Type B pancreatic cell (in vitro differentiated cells): Measurements from ENCODE around the gene PAXIP1. TPM values are rescaled to one million over a fixed set of nuclear protein-coding genes. Genes with fewer than 3 reads are reported as not detected.

Source experiments
- DNase-seq: peaks from one replicate; pipeline ENCODE4 v3.0.0; 2021; ENCODE audit warnings: mixed read lengths; ENCODE audit not compliant: unreplicated experiment; ENCODE audit errors: extremely low spot score
- H3K27ac Mint-ChIP-seq: 2 replicates; pipeline ENCODE4 v1.8.0; 2021; ENCODE audit warnings: mild to moderate bottlenecking, mixed read lengths
- H3K27me3 Mint-ChIP-seq: 2 replicates; pipeline ENCODE4 v1.8.0; 2021; ENCODE audit warnings: mixed read lengths
- H3K36me3 Mint-ChIP-seq: 2 replicates; pipeline ENCODE4 v1.8.0; 2021; ENCODE audit warnings: mixed read lengths
- H3K4me1 Mint-ChIP-seq: one replicate; pipeline ENCODE4 v1.8.0; 2021; ENCODE audit warnings: mixed read lengths; ENCODE audit not compliant: unreplicated experiment
- H3K4me3 Mint-ChIP-seq: 2 replicates; pipeline ENCODE4 v1.8.0; 2021; ENCODE audit warnings: mild to moderate bottlenecking, mixed read lengths
- H3K9me3 Mint-ChIP-seq: 2 replicates; pipeline ENCODE4 v1.8.0; 2021; ENCODE audit warnings: mixed read lengths
- total RNA-seq: library from RNA; stranded (reverse); gene quantifications from 2 replicates; pipeline ENCODE4 v1.2.1, GENCODE V29; 2021; ENCODE audit warnings: low replicate concordance
- TF ChIP-seq, protein P1 (sequence below): fragments of 200-600 bp; sonication (generic); conservative IDR thresholded peaks from 2 replicates; pipeline ENCODE4 v1.5.0; 2021; ENCODE audit warnings: antibody characterized with exemption, mild to moderate bottlenecking

PAXIP1 gene
- total RNA-seq, 1 donor from 2014 or later: 21.1 TPM

GRCh38 chr7:155032978-155033377 is 30.1 kb upstream of the PAXIP1 start:
- TF ChIP-seq, protein P1, sequence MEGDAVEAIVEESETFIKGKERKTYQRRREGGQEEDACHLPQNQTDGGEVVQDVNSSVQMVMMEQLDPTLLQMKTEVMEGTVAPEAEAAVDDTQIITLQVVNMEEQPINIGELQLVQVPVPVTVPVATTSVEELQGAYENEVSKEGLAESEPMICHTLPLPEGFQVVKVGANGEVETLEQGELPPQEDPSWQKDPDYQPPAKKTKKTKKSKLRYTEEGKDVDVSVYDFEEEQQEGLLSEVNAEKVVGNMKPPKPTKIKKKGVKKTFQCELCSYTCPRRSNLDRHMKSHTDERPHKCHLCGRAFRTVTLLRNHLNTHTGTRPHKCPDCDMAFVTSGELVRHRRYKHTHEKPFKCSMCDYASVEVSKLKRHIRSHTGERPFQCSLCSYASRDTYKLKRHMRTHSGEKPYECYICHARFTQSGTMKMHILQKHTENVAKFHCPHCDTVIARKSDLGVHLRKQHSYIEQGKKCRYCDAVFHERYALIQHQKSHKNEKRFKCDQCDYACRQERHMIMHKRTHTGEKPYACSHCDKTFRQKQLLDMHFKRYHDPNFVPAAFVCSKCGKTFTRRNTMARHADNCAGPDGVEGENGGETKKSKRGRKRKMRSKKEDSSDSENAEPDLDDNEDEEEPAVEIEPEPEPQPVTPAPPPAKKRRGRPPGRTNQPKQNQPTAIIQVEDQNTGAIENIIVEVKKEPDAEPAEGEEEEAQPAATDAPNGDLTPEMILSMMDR: no peak
- H3K36me3 Mint-ChIP-seq: no peaks in the 10 kb centered on the region
- peaks cover 6% of the 10 kb centered on the region for H3K27me3 Mint-ChIP-seq
- no peak for DNase-seq
- H3K27ac Mint-ChIP-seq: no peak overlapping the region
- no peak overlapping the region for H3K4me3 Mint-ChIP-seq
- H3K4me1 Mint-ChIP-seq: no peaks in the 10 kb centered on the region
- no peaks in the 10 kb centered on the region for H3K9me3 Mint-ChIP-seq

GRCh38 chr7:155027879-155028278 is 25.0 kb upstream of the PAXIP1 start:
- Mint-ChIP-seq H3K4me1 (no peaks in the 10 kb centered on the region), H3K27me3 (peaks cover 11% of the 10 kb centered on the region), H3K4me3 (no peak overlapping the region), H3K27ac (no peak overlapping the region), H3K36me3 (no peaks in the 10 kb centered on the region), H3K9me3 (no peaks in the 10 kb centered on the region)
- no peak for DNase-seq
- TF ChIP-seq, protein P1: no peak

DNA sequence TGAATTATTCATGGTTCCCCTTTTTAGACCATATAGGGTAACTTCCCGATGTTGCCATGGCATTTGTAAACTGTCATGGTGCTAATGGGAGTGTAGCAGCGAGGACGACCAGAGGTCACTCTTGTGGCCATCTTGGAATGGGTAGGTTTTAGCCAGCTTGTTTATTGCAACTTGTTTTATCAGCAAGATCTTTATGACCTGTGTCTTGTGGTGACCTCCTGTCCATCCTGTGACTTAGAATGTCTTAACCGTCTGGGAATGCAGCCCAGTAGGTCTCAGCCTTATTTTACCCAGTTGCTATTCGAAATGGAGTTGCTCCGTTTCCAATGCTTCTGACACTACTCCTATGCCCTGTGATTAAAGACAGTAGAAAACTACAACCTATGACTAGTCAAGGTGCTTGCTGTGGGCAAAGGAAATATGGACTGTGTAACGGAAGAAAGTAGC is 18.8 kb upstream of the PAXIP1 start:
- no peak overlapping the region for H3K4me3 Mint-ChIP-seq
- DNase-seq: no peak
- no peaks in the 10 kb centered on the region for H3K4me1 Mint-ChIP-seq
- TF ChIP-seq, protein P1: no peak
- H3K36me3 Mint-ChIP-seq: no peaks in the 10 kb centered on the region
- no peaks in the 10 kb centered on the region for H3K9me3 Mint-ChIP-seq
- H3K27me3 Mint-ChIP-seq: peaks cover 7% of the 10 kb centered on the region
- H3K27ac Mint-ChIP-seq: no peak overlapping the region

DNA sequence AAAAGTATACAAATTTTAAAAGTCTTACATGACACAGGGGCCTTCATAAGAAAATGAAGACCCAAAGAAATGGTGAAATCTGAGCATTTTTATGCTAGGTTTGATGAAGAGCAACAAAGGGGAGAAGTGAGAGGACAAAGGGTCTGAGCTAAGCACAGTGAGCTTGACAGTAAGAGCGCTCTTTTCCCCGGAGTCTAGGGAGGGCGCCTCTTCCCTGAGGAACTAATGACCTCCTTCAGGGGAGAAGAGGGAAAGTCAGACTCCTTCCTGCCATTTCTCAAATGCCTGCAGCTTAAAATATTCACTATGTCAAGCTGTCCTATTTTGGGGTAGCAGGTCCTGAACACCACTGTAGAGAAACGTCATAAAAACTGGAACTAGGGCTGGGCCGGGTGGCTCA is 18.1 kb upstream of the PAXIP1 start:
- H3K36me3 Mint-ChIP-seq: no peaks in the 10 kb centered on the region
- no peaks in the 10 kb centered on the region for H3K4me1 Mint-ChIP-seq
- DNase-seq: no peak
- peaks cover 7% of the 10 kb centered on the region for H3K27me3 Mint-ChIP-seq
- no peak overlapping the region for H3K4me3 Mint-ChIP-seq
- no peaks in the 10 kb centered on the region for H3K9me3 Mint-ChIP-seq
- TF ChIP-seq, protein P1: no peak
- H3K27ac Mint-ChIP-seq: no peak overlapping the region

- H3K27me3 Mint-ChIP-seq: peaks cover 4% of the 10 kb centered on the region
- TF ChIP-seq, protein P1: no peak
- no peak for DNase-seq
- no peaks in the 10 kb centered on the region for H3K4me1 Mint-ChIP-seq
- H3K27ac Mint-ChIP-seq: no peak overlapping the region
- H3K36me3 Mint-ChIP-seq: no peaks in the 10 kb centered on the region
- H3K9me3 Mint-ChIP-seq: no peaks in the 10 kb centered on the region
- H3K4me3 Mint-ChIP-seq: no peak overlapping the region
Observed at GRCh38 chr7:155017834-155018233, 14.9 kb upstream of the PAXIP1 start.

DNA sequence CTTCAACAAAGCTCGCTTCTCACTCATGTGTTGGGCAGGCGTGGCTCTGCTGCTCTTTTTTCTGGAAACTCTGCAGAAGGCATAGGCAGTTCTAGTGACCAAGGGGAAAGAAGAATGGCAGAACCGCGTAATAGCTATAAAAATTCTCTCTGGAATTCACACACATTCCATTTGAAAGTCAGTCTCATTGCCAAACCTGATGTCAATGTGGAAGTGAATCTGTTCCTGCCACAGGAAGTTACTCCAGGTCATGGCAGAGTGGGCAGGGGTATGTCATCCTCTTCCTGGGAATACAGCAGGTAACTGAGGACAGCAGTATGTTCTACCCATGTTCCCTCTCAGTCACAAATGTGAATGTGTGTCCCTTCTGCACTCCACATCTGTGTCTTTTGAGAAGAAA is 8.2 kb upstream of the PAXIP1 start:
- Mint-ChIP-seq H3K27ac (no peak overlapping the region), H3K27me3 (peaks cover 4% of the 10 kb centered on the region), H3K4me3 (no peak overlapping the region), H3K9me3 (no peaks in the 10 kb centered on the region), H3K4me1 (no peaks in the 10 kb centered on the region), H3K36me3 (peaks cover 4% of the 10 kb centered on the region)
- no peak for DNase-seq
- TF ChIP-seq, protein P1: no peak
